ACHN (cell line): ENCODE data around the gene MBTPS1.

ENCODE experiments used
- DNase-seq: peaks from one replicate; pipeline ENCODE4 v3.0.0-alpha.2; 2015
- in situ Hi-C: cut with HindIII; loops from 2 replicates; pipeline ENCODE4 v1.10.0; 2017; ENCODE audit warnings: low sequenced_read_pairs, low pct_ligation_motif_present, low pct_unique_long_range_greater_than_20kb

The MBTPS1 gene

GRCh38 chr16:84033251-84034195, 83.2 kb downstream of the MBTPS1 start:
- in situ Hi-C loops = no loop called here

DNA sequence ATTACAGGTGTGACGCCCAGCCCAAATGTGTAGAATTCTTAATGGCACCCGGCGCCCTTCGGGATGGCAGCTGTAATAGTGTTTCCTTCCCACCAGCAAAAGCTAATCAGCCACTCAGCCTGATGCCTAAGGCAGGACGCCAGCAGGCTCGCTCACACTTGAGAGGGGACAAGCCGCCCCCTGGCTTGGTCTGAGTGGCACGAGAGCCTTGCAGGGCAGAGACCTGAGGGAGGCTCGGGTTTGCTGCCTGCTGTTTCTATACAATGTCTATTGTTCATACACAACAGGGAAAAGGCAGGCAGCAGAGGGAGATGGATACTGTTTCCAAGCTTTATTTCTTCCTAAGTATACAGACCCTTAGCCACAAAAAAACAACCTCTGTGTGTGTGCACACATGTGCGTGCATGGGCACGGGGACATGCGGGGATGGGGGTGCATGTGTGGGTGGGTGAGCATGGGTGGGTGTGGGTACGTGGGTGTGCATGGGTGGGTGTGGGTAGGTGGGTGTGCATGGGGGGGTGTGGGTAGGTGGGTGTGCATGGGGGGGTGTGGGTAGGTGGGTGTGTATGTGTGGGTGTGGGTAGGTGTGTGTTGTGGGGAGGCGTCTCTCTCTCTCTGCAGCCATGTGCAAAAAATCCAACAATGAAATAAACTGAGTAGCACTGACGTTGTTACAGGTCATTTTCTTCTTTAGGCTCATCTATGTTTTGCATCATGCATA, 84.1 kb downstream of the MBTPS1 start:
- no peak for DNase-seq
- in situ Hi-C loops = no loop called here

More at GRCh38 chr16:84033251-84034195, 83.2 kb downstream of the MBTPS1 start:
- no peak for DNase-seq

GRCh38 chr16:84031556-84031955, 85.2 kb downstream of the MBTPS1 start:
- in situ Hi-C loops = no loop called here
- no peak for DNase-seq

DNA sequence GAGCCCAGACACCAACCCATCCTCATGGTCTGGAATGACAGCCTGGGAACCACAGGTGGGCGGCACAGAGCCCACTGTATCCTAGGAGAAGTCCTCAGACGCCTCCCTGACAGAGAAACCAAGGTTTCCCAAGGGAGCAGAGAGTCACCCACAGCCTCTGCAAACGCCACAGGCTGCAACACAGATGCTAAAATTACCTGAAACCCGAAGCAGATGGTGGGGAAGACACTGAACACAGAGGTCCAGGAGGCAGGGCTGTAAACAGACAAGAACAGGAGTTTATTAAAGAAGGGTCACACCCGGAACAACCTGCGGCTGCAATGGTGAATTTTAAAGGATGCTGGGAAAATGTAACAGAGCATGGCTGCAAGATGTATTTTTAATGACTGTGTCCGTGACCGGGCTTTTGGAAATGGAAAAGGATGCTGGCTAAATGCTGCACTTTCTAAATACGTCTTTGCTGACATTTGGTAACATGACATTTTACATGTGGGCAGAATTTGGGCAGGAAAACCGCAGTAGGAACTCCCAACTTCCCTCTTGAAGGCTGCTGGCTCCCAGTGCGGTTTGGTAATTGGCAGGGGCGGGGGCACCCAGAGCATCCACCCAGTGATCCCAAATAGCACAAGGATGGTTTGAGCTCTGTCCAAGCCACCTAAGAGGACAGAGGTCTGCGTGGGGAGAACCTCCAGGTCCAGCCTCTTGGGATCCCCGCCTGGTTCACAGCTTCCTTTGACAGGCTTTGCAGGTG, 87.3 kb downstream of the MBTPS1 start:
- no peak for DNase-seq
- in situ Hi-C loops = no loop called here

DNA sequence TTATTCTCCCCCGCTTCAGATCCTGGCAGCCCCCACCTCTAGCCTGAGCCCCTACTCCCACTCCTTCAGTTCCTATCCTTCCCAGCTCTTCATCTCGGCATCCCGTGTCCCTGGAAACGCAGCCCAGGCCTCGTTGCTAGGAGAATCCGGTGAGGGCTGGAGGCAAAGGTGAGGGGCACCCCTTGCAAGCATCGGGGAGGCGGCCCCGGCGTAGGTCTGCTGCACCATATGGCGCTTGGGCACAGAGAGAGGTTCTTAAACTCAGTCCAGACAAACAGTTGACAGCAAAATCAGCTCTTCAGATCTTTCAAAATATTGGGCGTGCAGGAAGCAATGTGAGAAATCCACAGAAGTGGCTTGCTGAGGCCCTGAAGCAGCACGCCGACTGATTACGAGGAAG, 89.1 kb downstream of the MBTPS1 start:
- DNase-seq = no peak

DNA sequence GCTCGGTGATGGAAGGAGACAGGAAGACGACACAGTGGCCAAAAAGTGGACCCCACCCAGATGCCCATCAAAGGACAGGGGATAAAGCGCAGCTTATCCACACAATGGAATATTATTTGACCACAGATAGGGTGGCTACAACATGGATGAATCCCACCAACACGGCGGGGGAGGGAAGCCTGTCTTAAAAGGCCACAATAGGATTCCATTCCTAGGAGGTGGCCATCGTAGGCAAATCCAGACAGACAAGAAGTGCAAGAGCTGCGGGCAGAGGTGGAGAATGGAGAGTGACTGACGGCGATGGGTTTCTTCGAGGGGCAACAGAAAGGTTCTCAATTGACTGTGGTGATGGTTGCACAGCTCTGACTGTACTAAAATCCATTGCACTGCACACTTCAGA, 90.1 kb downstream of the MBTPS1 start:
- in situ Hi-C loops = no loop called here
- no peak for DNase-seq

More for the DNA sequence above, 89.1 kb downstream of the MBTPS1 start:
- in situ Hi-C loops = no loop called here

DNA sequence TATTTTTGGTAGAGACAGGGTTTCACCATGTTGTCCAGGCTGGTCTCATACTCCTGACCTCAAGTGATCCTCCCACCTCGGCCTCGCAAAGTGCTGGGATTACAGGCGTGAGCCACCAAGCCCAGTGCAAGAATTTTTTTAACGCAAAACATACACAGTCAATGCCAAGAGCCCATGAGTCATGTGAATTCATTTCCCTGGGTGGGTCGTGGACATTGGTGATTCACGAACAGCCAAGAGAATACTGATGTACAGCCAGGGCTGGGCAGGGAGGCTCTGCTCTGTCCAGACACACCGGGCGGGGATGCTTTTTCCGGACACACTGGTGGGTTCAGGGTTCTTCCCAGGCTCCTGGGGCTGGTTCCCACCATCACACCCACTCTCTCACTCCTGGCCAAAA, 91.9 kb downstream of the MBTPS1 start:
- in situ Hi-C loops = no loop called here
- no peak for DNase-seq

- in situ Hi-C loops = no loop called here
- no peak for DNase-seq
Observed at GRCh38 chr16:84022644-84023043, 94.1 kb downstream of the MBTPS1 start.

DNA sequence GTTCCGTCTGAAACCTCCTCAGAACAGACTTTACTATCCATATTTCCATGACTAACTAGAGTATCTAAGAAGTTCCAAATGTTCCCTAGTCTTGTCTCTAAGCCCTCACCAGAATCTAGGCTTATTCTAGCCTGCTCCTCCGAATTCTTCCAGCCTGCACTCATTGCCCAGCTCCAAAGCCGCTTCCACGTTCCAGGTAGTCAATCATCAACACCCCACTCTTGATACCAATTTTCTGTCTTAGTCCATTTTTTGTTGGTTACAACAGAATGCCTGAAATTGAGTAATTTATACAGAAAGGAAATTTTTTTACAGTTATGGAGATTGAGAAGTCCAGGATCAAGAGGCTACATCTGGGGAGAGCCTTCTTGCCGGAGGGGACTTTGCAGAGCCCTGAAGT, 95.3 kb downstream of the MBTPS1 start:
- DNase-seq = no peak
- in situ Hi-C loops = no loop called here

DNA sequence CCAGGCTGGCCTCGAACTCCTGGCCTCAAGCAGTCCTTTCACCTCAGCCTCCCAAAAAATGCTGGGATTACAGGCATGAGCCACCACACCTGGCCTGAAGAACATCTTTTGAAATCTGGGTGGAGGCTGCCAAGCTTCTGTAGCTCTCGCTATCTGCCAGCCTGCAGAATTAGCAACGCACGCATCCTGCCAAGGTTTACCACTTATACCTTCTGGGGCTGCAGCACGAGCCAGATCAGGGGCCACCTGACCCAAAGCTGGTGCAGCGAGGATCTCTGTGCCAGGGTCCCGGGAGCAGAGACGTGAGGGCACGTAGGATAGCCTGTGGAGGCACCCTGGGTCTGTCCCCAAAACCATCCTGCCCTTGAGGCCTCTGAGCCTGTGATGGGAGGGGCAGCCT, 96.4 kb downstream of the MBTPS1 start:
- no peak for DNase-seq
- in situ Hi-C loops = no loop called here

- in situ Hi-C loops = no loop called here
- no peak for DNase-seq
Observed at GRCh38 chr16:84018710-84019109, 98.0 kb downstream of the MBTPS1 start.

GRCh38 chr16:84016477-84016876, 100.3 kb downstream of the MBTPS1 start:
- in situ Hi-C loops = no loop called here
- DNase-seq = no peak

- no peak for DNase-seq
- in situ Hi-C loops = no loop called here
Observed at GRCh38 chr16:84015399-84015798, 101.3 kb downstream of the MBTPS1 start.

DNA sequence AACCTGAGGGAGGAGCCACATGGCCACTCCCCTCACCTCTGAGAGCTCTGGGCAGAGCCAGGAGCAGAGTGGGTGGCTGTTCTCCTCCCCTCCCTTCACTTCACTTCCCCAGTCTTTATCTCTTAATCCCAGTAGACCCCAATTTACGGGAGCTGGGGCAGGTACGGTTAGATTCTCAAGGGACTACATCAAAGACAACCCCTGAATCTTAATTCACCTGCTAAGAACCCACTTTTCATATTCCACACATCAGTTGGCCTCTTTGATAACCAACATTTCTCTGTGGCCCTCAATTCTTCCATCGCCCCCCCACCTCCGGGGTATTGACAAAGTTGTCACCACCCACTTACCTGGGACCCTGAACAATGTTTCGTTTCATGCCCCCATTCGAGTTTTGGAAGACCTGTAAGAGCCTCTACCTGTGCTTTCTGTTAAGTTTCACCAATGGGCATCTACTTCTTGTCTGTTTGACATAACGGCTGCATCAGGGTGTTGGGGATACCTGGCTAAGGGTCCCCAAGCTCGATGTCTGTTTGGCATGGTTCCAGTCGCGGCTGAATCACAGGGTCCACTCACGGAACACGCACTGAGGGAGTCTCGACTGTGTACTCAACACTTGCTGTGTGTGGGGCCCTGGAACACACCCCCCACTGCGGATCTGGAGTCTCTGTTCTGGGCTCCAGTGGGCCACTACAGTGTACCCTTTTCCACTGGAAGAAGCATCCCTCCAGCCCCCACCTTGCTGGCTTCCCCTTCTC, 102.0 kb downstream of the MBTPS1 start:
- in situ Hi-C loops = no loop called here
- DNase-seq = no peak

DNA sequence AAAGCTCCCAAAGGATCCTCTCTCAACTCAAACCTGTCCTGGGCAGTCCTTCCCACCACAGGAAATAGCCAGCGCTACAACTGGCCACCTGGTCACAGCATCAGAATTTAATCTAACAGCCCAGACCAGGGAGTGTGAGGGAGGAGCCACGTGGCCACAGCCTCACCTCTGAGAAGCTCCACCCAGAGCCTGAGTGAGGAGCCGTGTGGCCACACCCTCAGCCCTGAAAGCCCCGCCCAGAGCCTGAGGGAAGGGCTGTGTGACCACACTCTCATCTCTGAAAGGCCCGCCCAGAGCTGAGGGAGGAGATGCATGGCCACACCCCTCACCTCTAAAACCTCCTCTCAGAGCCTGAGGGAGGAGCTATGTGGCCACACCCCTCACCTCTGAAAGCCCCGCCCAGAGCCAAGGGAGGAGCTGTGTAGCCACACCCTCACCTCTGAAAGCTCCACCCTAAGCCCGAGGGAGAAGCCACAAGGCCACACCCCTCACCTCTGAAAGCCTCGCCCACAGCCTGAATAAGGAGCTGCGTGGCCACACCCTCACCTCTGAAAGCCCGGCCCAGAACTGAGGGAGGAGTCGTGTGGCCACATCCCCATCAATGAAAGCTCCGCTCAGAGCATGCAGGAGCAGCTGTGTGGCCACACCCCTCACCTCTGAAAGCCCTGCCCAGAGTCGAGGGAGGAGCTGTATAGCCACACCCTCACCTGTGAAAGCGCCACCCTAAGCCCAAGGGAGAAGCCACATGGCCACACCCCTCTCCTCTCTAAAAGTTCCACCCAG, 102.8 kb downstream of the MBTPS1 start:
- peak; percentile 81 for DNase-seq
- in situ Hi-C loops = no loop called here

DNA sequence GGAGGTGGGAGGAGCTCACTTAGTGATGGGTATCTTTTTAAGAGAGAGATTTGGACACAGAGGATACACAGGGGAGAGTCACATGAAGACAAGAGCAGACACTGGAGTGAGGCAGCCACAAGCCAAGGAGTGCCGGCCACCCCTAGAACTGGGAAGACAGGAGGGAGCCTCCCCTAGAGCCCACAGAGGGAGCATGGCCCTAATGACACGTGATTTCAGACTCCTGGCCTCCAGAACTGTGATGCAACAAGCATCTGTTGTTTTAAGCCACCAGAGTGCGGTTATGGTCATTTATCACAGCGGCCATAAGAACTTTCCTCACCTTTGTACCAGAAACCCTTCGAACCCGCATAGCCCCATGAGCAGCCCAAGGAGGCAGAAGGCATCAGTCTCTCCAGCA, 107.5 kb downstream of the MBTPS1 start:
- DNase-seq = no peak
- in situ Hi-C loops = no loop called here

GRCh38 chr16:84007965-84008364, 108.8 kb downstream of the MBTPS1 start:
- no peak for DNase-seq

GRCh38 chr16:84007520-84007919, 109.2 kb downstream of the MBTPS1 start:
- no peak for DNase-seq
- in situ Hi-C loops = no loop called here

More at GRCh38 chr16:84007965-84008364, 108.8 kb downstream of the MBTPS1 start:
- in situ Hi-C loops = no loop called here
